GM19324 (cell line): ENCODE measurements around the gene CAMKV.

Experiments used
- ATAC-seq: cut with Tn5 transposase; IDR thresholded peaks from one replicate; pipeline ENCODE4 v1.9.1; 2021; ENCODE audit warnings: mild to moderate bottlenecking, moderate library complexity; ENCODE audit not compliant: unreplicated experiment, low FRiP score

CAMKV gene

GRCh38 chr3:49898991-49899390 lies 29.3 kb upstream of the CAMKV start:
- ATAC-seq = no peak

GRCh38 chr3:49896345-49896744 lies 26.6 kb upstream of the CAMKV start:
- ATAC-seq = no peak

- ATAC-seq = no peak
These were observed 26.1 kb upstream of the CAMKV start for GRCh38 chr3:49895791-49896190.

GRCh38 chr3:49889296-49889695 lies 19.6 kb upstream of the CAMKV start:
- no peak for ATAC-seq

GRCh38 chr3:49886922-49887265 lies 17.2 kb upstream of the CAMKV start:
- ATAC-seq = no peak

GRCh38 chr3:49883998-49884397 lies 14.3 kb upstream of the CAMKV start:
- no peak for ATAC-seq

GRCh38 chr3:49882166-49882565 lies 12.5 kb upstream of the CAMKV start:
- no peak for ATAC-seq

GRCh38 chr3:49880581-49881315 lies 11.0 kb upstream of the CAMKV start:
- no peak for ATAC-seq

GRCh38 chr3:49879721-49880120 lies 10.0 kb upstream of the CAMKV start:
- ATAC-seq = no peak

- no peak for ATAC-seq
These were observed 9.0 kb upstream of the CAMKV start for GRCh38 chr3:49878686-49879085.

- ATAC-seq = no peak
These were observed 8.0 kb upstream of the CAMKV start for GRCh38 chr3:49877716-49878115.

GRCh38 chr3:49876567-49876966 lies 6.9 kb upstream of the CAMKV start:
- no peak for ATAC-seq

GRCh38 chr3:49873623-49874022 lies 3.9 kb upstream of the CAMKV start:
- ATAC-seq = no peak

- no peak for ATAC-seq
These were observed 3.1 kb upstream of the CAMKV start for GRCh38 chr3:49872801-49873281.

- no peak for ATAC-seq
These were observed 1.9 kb upstream of the CAMKV start for GRCh38 chr3:49871531-49872153.

- no peak for ATAC-seq
These were observed 742 bp downstream of the CAMKV start for GRCh38 chr3:49868862-49869466.

GRCh38 chr3:49867871-49868321 lies 1.8 kb downstream of the CAMKV start:
- ATAC-seq = no peak

- ATAC-seq = no peak
These were observed 2.3 kb downstream of the CAMKV start for GRCh38 chr3:49867400-49867799.

GRCh38 chr3:49865198-49865784 lies 4.4 kb downstream of the CAMKV start:
- no peak for ATAC-seq

GRCh38 chr3:49864505-49864904 lies 5.2 kb downstream of the CAMKV start:
- no peak for ATAC-seq

GRCh38 chr3:49859576-49860305 lies 10.0 kb downstream of the CAMKV start:
- no peak for ATAC-seq
